Pancreas (tissue), 10 donors: ENCODE measurements around the gene DEAF1. TPM values are rescaled to one million over a fixed set of nuclear protein-coding genes. Genes with fewer than 3 reads are reported as not detected.
"Not testable (repeated sequence)": the region's sequence is repeated elsewhere in the genome, so short reads cannot be mapped to it uniquely, and the experiment has no call there.

Source experiments
- ATAC-seq, 4 donors: fragments of 200-7000 bp; cut with Tn5 transposase; one replicate each; pipeline versions ENCODE4 v1.8.0 to v1.9.1; 2020; ENCODE audit warnings: mild to moderate bottlenecking in 4 of 4, moderate library complexity in 4 of 4
- DNase-seq, 6 donors: peaks; one replicate each; pipeline ENCODE4 v3.0.0-alpha.2; 2020
- FAIRE-seq: peaks from 2 replicates; lab custom pipeline; 2012; peaks lifted over from hg19 to GRCh38; lab: Jason Lieb, UNC
- H3K27ac ChIP-seq, 4 donors: fragments of 200-600 bp; sonication (generic); 1 replicate in 3 of 4; 2 replicates in 1 of 4; pipeline versions ENCODE4 v1.5.0 to v1.8.0; 2020
- H3K27me3 ChIP-seq, 4 donors: fragments of 200-600 bp; one replicate each; pipeline ENCODE4 v1.8.0; 2021
- H3K36me3 ChIP-seq, 3 donors: fragments of 200-600 bp; sonication (generic) in 1 of 3; one replicate each; pipeline versions ENCODE4 v1.5.0 to v1.8.0; 2020 to 2021
- H3K4me1 ChIP-seq, 3 donors: fragments of 200-600 bp; one replicate each; pipeline ENCODE4 v1.8.0; 2021
- H3K4me3 ChIP-seq, 4 donors: fragments of 200-600 bp; sonication (generic) in 2 of 4; one replicate each; pipeline versions ENCODE4 v1.5.0 to v1.8.0; 2020 to 2021
- H3K9me3 ChIP-seq, 4 donors: fragments of 200-600 bp; one replicate each; pipeline ENCODE4 v1.8.0; 2021
- WGBS, 2 donors: extraction: QIAGEN DNeasy Blood & Tissue Kit; methylation state at CpG; one replicate each; pipeline ENCODE4 v1.1.7; 2013; 5-methylcytosine and 5-hydroxymethylcytosine counted together
- intact Hi-C, 3 donors: fragments of 100-400 bp; cut with DNase I; formaldehyde crosslinking; loops; one replicate each; pipeline versions ENCODE4 v1.11.1 to v1.14.2; 2022
- polyA plus RNA-seq, 2 donors: library from polyadenylated mRNA; stranded (reverse); fragments of 200-250 nt; gene quantifications; one replicate each; pipeline ENCODE4 v1.2.3, GENCODE V29; 2013
- total RNA-seq, 6 donors: library from RNA; stranded (reverse); fragmentation: NEBNext Ultra II Directional in 4 of 6; extraction: Animal tissue kit (Norgen Biotek cat#: 25700) in 4 of 6; gene quantifications; one replicate each; pipeline versions ENCODE4 v1.2.1 to v1.2.4, GENCODE V29; 2021 to 2023
- TF ChIP-seq, protein P1 (sequence below), 4 donors: fragments of 200-600 bp; sonication (generic) in 3 of 4; IDR thresholded peaks; one replicate each; pipeline versions ENCODE4 v1.5.0 to v1.8.0; 2021; ENCODE audit warnings: antibody characterized with exemption in 4 of 4
- donor health status: healthy with polysubstance abuse.
- donor health status: DM: no; HTN: no; CAD: no; lungs with moderate emphysema.
- donor health status: DM: no; HTN: no; CAD: no.
- donor health status: control.
- donor health status: control.
- donor health status: Bipolar disorder and iron deficiency.
- donor health status: DM: yes; HTN: yes; CAD: no.
- donor health status: DM: no; HTN: no; CAD: no.
- donor health status: DM: no; HTN: no; CAD: no.
- donor health status: DM: yes; HTN: yes; CAD: no.

Gene DEAF1, protein sequence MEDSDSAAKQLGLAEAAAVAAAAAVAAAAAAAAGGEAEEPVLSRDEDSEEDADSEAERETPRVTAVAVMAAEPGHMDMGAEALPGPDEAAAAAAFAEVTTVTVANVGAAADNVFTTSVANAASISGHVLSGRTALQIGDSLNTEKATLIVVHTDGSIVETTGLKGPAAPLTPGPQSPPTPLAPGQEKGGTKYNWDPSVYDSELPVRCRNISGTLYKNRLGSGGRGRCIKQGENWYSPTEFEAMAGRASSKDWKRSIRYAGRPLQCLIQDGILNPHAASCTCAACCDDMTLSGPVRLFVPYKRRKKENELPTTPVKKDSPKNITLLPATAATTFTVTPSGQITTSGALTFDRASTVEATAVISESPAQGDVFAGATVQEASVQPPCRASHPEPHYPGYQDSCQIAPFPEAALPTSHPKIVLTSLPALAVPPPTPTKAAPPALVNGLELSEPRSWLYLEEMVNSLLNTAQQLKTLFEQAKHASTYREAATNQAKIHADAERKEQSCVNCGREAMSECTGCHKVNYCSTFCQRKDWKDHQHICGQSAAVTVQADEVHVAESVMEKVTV
- total RNA-seq (10 to 100 TPM; 15.9 to 26.9 (median 18.5) TPM), polyA plus RNA-seq (10 to 100 TPM; 28.4 to 33.8 TPM)

DNA sequence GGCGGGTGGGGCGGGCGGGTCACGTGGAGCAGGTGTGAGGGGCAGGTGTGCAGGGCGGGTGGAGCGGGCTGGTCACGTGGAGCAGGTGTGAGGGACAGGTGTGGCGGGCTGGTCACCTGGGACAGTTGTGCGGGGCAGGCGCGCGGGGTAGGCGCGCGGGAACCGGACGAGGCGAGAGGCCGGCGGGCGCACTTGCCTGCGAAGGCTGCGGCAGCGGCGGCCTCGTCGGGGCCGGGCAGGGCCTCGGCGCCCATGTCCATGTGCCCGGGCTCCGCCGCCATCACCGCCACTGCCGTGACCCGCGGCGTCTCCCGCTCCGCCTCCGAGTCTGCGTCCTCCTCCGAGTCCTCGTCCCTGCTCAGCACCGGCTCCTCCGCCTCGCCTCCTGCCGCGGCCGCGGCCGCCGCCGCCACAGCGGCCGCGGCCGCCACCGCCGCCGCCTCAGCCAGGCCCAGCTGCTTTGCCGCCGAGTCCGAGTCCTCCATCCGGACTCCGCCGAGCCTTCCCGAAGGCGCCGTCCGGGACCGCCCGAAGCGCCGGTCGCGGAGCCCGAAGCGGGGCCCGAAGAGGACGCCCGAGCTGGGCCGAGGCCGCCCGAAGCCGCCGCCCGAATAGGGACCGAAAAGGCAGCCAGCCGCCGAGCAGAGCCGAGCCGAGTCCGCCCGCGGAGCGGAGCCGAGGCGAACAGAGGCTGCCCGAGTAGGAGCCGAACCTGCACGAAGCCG lies at the start of gene DEAF1:
Gene DEAF1 (minus strand): TSS at position 660 of the 725 bp plus-strand sequence. CDS start 175 bp downstream, at position 485.
- no peaks in the 10 kb centered on the region for H3K36me3 ChIP-seq
- ATAC-seq (peak; percentile 83 to 91 (median 84)), FAIRE-seq (peak; percentile 75), DNase-seq (peak; percentile 98 to 100 (median 100))
- H3K27me3 ChIP-seq: no peaks in the 10 kb centered on the region
- no peaks in the 10 kb centered on the region for H3K9me3 ChIP-seq
- WGBS, 2 donors: 1 to 3% methylated on average over 83 to 103 of the region's 103 CpGs
- H3K27ac ChIP-seq: peak within 1 kb of the TSS; percentile 97 to 100 (median 100)
- intact Hi-C loops: no loop called here
- TF ChIP-seq, protein P1, sequence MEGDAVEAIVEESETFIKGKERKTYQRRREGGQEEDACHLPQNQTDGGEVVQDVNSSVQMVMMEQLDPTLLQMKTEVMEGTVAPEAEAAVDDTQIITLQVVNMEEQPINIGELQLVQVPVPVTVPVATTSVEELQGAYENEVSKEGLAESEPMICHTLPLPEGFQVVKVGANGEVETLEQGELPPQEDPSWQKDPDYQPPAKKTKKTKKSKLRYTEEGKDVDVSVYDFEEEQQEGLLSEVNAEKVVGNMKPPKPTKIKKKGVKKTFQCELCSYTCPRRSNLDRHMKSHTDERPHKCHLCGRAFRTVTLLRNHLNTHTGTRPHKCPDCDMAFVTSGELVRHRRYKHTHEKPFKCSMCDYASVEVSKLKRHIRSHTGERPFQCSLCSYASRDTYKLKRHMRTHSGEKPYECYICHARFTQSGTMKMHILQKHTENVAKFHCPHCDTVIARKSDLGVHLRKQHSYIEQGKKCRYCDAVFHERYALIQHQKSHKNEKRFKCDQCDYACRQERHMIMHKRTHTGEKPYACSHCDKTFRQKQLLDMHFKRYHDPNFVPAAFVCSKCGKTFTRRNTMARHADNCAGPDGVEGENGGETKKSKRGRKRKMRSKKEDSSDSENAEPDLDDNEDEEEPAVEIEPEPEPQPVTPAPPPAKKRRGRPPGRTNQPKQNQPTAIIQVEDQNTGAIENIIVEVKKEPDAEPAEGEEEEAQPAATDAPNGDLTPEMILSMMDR (IDR thresholded peaks at IDR 0.05): no peak
- peak within 1 kb of the TSS; percentile 87 to 100 (median 88) for H3K4me3 ChIP-seq
- H3K4me1 ChIP-seq: peaks cover 6 to 23% (median 7%) of the 10 kb centered on the region in 3 donors

DNA sequence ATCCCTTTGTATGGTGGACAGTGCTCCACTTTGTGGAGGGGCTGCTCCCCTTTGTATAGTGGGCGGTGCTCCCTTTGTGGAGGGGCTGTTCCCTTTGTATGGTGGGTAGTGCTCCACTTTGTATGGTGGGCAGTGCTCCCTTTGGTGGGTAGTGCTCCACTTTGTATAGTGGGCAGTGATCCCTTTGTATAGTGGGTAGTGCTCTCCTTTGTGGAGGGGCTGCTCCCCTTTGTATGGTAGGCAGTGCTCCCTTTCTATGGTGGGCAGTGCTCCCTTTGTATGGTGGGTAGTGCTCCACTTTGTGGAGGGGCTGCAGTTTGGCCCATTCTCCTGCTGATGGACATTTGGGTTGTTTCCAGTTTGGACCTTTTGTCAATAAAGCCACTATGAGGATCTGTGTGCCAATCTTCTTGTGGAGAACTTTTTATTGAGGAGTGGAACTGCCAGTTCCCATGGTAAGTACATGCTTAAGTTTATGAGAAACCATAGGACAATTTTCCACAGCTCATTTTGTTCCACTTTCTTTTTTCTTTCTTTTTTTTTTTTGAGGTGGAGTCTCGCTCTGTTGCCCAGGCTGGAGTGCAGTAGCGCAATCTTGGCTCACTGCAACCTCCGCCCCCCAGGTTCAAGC lies 47.7 kb upstream of the DEAF1 start:
- Histone ChIP-seq H3K27ac (no peak overlapping the region), H3K4me1 (peaks cover 0 to 3% (median 0%) of the 10 kb centered on the region in 3 donors), H3K36me3 (no peaks in the 10 kb centered on the region), H3K9me3 (no peaks in the 10 kb centered on the region), H3K27me3 (no peaks in the 10 kb centered on the region), H3K4me3 (no peak overlapping the region)
- no peak for DNase-seq
- no peak for FAIRE-seq
- ATAC-seq: no peak
- WGBS, 2 donors: 89 to 97% methylated on average over 4 of the region's 4 CpGs
- TF ChIP-seq, protein P1 (IDR thresholded peaks at IDR 0.05): no peak
- intact Hi-C loops: no loop called here

DNA sequence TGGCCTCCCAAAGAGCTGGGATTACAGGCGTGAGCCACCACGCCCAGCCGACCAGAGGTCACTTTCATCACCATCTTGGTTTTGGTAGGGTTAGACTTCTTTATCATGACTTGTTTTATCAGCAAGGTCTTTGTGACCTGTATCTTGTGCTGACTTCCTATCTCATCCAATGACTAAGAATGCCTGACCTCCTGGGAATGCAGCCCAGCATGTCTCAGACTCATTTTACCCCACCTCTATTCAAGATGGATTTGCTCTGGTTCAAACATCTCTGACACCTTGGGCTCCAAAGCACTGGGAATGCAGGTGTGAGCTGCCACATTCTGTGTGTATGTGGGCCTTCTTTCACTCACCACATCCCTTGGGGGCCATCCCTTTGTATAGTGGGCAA lies 47.1 kb upstream of the DEAF1 start:
- no peak for ATAC-seq
- Histone ChIP-seq H3K36me3 (no peaks in the 10 kb centered on the region), H3K9me3 (no peaks in the 10 kb centered on the region), H3K4me1 (peaks cover 0 to 3% (median 0%) of the 10 kb centered on the region in 3 donors), H3K27me3 (no peaks in the 10 kb centered on the region), H3K4me3 (no peak overlapping the region), H3K27ac (no peak overlapping the region)
- 86 to 97% methylated on average over 3 of the region's 3 CpGs for WGBS, 2 donors
- intact Hi-C loops: no loop called here
- TF ChIP-seq, protein P1 (IDR thresholded peaks at IDR 0.05): no peak
- no peak for DNase-seq
- FAIRE-seq: no peak

DNA sequence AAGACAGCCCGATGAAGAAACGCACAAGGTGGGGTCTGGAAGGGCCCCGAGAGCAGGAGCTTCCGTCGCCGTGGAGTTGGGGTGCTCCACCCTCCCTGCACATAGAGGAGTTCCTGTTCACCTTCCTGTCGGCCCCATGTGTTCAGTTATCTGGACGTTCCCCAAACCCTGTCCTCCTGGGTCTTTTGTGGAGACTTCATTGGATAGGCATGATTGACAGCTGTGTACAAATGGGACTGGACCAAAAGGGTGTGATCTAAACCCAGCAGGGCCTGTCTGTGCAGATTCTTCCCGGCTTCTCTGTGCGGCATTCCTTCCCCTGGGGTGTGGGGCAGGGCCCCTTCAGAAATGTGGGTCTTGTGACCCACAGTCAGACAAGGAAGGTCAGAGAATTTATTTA lies 42.9 kb upstream of the DEAF1 start:
- H3K4me3 ChIP-seq, ATAC-seq, DNase-seq, H3K27me3 ChIP-seq, H3K27ac ChIP-seq, intact Hi-C loops, H3K4me1 ChIP-seq, FAIRE-seq, H3K9me3 ChIP-seq, H3K36me3 ChIP-seq: not testable (repeated sequence)
- WGBS, 2 donors: 61 to 67% methylated on average over 10 of the region's 10 CpGs

DNA sequence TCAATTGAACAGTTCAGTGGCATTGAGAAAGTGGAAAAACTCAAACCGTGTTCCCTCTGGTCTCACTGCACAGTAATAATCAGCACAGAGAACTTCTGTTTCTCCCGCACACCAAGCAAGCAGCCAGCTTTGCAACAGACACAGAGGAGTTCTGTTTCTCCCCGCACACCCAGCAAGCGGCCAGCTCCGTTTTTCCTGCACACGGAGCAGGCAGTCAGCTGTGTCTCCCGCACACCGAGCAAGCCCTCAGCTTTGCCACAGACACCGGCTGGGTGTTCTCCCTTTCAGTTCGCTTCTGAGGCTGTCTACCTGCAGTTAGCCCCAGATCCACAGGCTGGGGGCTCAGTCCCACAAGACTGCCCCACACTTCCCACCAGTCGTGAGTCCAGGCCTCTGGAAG lies 42.3 kb upstream of the DEAF1 start:
- intact Hi-C loops: no loop called here
- no peaks in the 10 kb centered on the region for H3K9me3 ChIP-seq
- FAIRE-seq: no peak
- WGBS, 2 donors: 66 to 70% methylated on average over 11 of the region's 11 CpGs
- H3K36me3 ChIP-seq: no peaks in the 10 kb centered on the region
- no peak for ATAC-seq
- no peaks in the 10 kb centered on the region for H3K27me3 ChIP-seq
- TF ChIP-seq, protein P1 (IDR thresholded peaks at IDR 0.05): no peak
- H3K4me3 ChIP-seq: no peak overlapping the region
- H3K4me1 ChIP-seq: no peaks in the 10 kb centered on the region
- no peak for DNase-seq
- H3K27ac ChIP-seq: no peak overlapping the region

DNA sequence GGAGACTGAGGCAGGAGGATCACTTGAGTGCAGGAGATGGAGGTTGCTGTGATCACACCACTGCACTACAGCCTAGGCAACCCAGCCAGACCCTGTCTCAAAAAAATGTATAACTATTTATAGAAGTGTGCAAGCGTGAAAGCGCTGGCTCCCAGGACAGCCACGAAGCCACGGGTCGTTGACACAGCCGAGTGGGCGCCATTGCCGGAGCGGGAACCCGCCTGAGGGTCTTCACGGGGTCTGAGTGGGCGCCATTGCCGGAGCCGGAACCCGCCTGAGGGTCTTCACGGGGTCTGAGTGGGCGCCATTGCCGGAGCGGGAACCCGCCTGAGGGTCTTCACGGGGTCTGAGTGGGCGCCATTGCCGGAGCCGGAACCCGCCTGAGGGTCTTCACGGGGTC lies 39.5 kb upstream of the DEAF1 start:
- DNase-seq, H3K27ac ChIP-seq, FAIRE-seq, H3K4me1 ChIP-seq, H3K36me3 ChIP-seq, ATAC-seq, intact Hi-C loops, H3K9me3 ChIP-seq, H3K4me3 ChIP-seq, H3K27me3 ChIP-seq: not testable (repeated sequence)
- WGBS, 2 donors: 89 to 92% methylated on average over 20 to 26 of the region's 26 CpGs
